SK-N-DZ (cell line): ENCODE measurements around the gene PITPNM1.
"Not testable (repeated sequence)": the region's sequence is repeated elsewhere in the genome, so short reads cannot be mapped to it uniquely, and the experiment has no call there.

Experiments used
- DNase-seq: peaks from one replicate; pipeline ENCODE4 v3.0.0-alpha.2; 2015; ENCODE audit warnings: low spot score

PITPNM1 gene

GRCh38 chr11:67466367-67466766 lies 38.8 kb downstream of the PITPNM1 start:
- no peak for DNase-seq

GRCh38 chr11:67465530-67465929 lies 39.6 kb downstream of the PITPNM1 start:
- not testable (repeated sequence) for DNase-seq

GRCh38 chr11:67465189-67465510 lies 40.0 kb downstream of the PITPNM1 start:
- no peak for DNase-seq

GRCh38 chr11:67464411-67465188 lies 40.6 kb downstream of the PITPNM1 start:
- peak; percentile 67 for DNase-seq

- no peak for DNase-seq
Observed at GRCh38 chr11:67463680-67464410, 41.3 kb downstream of the PITPNM1 start.

GRCh38 chr11:67463186-67463585 lies 42.0 kb downstream of the PITPNM1 start:
- no peak for DNase-seq

- DNase-seq = no peak
Observed at GRCh38 chr11:67458266-67458665, 46.9 kb downstream of the PITPNM1 start.

GRCh38 chr11:67457453-67457852 lies 47.7 kb downstream of the PITPNM1 start:
- DNase-seq = no peak

GRCh38 chr11:67456068-67456705 lies 49.0 kb downstream of the PITPNM1 start:
- no peak for DNase-seq

- no peak for DNase-seq
Observed at GRCh38 chr11:67455054-67455453, 50.1 kb downstream of the PITPNM1 start, which contains the start of gene CABP4. TSS of gene CABP4 (plus strand) at chr11:67455354. CDS start at chr11:67455424, 70 bp downstream.

GRCh38 chr11:67453816-67454732 lies 51.1 kb downstream of the PITPNM1 start:
- DNase-seq = no peak

- no peak for DNase-seq
Observed at GRCh38 chr11:67452141-67452952, 52.8 kb downstream of the PITPNM1 start, which contains the start of gene GPR152. TSS of gene GPR152 (minus strand) at chr11:67452729. CDS start at chr11:67452724, 5 bp downstream.

- DNase-seq = no peak
Observed at GRCh38 chr11:67451658-67451976, 53.5 kb downstream of the PITPNM1 start.

- no peak for DNase-seq
Observed at GRCh38 chr11:67450796-67451657, 54.1 kb downstream of the PITPNM1 start.

- DNase-seq = no peak
Observed at GRCh38 chr11:67449116-67449844, 55.9 kb downstream of the PITPNM1 start.

GRCh38 chr11:67448220-67448609 lies 56.9 kb downstream of the PITPNM1 start:
- DNase-seq = no peak

GRCh38 chr11:67445515-67445914 lies 59.6 kb downstream of the PITPNM1 start:
- DNase-seq = no peak

- no peak for DNase-seq
Observed at GRCh38 chr11:67442504-67443404, 62.4 kb downstream of the PITPNM1 start.
